HL-60 (cell line): ENCODE results near the gene BTBD6.

Experiments
- POLR2AphosphoS5 ChIP-seq: IDR thresholded peaks from 2 replicates; pipeline ENCODE4 v1.6.1; 2012; ENCODE audit warnings: low read depth
- SPI1 ChIP-seq: IDR thresholded peaks from 2 replicates; pipeline ENCODE4 v1.6.1; 2012; ENCODE audit warnings: low read depth, mild to moderate bottlenecking, borderline replicate concordance
- TF ChIP-seq, protein P1 (sequence below): IDR thresholded peaks from one replicate; pipeline ENCODE4 v1.5.1; 2011; ENCODE audit warnings: low read length, control low read depth, inconsistent platforms; ENCODE audit not compliant: insufficient read depth
- TF ChIP-seq, protein P2 (sequence below): IDR thresholded peaks from 2 replicates; pipeline ENCODE4 v1.6.1; 2012; ENCODE audit warnings: low read depth; ENCODE audit not compliant: insufficient replicate concordance

DNA sequence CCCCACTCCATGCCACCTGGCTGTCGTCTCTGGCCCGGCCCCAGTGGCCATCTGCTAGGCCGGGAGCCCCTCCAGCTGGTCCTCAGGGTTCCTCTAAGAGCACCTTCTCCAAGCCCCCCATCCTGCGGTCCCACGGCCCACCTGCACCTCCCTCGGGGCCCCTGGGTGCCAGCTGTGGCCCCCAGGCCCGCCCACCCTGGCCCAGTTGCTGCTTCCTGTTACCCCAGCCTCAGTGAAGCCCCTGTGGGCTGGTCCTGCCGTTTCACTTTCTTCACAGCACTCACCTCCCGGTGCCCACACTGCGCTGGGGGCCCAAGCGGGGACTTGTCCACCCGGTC, 39.6 kb upstream of the BTBD6 start:
- TF ChIP-seq, protein P1, sequence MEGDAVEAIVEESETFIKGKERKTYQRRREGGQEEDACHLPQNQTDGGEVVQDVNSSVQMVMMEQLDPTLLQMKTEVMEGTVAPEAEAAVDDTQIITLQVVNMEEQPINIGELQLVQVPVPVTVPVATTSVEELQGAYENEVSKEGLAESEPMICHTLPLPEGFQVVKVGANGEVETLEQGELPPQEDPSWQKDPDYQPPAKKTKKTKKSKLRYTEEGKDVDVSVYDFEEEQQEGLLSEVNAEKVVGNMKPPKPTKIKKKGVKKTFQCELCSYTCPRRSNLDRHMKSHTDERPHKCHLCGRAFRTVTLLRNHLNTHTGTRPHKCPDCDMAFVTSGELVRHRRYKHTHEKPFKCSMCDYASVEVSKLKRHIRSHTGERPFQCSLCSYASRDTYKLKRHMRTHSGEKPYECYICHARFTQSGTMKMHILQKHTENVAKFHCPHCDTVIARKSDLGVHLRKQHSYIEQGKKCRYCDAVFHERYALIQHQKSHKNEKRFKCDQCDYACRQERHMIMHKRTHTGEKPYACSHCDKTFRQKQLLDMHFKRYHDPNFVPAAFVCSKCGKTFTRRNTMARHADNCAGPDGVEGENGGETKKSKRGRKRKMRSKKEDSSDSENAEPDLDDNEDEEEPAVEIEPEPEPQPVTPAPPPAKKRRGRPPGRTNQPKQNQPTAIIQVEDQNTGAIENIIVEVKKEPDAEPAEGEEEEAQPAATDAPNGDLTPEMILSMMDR: no peak
- no peak for TF ChIP-seq POLR2AphosphoS5
- TF ChIP-seq, protein P2, sequence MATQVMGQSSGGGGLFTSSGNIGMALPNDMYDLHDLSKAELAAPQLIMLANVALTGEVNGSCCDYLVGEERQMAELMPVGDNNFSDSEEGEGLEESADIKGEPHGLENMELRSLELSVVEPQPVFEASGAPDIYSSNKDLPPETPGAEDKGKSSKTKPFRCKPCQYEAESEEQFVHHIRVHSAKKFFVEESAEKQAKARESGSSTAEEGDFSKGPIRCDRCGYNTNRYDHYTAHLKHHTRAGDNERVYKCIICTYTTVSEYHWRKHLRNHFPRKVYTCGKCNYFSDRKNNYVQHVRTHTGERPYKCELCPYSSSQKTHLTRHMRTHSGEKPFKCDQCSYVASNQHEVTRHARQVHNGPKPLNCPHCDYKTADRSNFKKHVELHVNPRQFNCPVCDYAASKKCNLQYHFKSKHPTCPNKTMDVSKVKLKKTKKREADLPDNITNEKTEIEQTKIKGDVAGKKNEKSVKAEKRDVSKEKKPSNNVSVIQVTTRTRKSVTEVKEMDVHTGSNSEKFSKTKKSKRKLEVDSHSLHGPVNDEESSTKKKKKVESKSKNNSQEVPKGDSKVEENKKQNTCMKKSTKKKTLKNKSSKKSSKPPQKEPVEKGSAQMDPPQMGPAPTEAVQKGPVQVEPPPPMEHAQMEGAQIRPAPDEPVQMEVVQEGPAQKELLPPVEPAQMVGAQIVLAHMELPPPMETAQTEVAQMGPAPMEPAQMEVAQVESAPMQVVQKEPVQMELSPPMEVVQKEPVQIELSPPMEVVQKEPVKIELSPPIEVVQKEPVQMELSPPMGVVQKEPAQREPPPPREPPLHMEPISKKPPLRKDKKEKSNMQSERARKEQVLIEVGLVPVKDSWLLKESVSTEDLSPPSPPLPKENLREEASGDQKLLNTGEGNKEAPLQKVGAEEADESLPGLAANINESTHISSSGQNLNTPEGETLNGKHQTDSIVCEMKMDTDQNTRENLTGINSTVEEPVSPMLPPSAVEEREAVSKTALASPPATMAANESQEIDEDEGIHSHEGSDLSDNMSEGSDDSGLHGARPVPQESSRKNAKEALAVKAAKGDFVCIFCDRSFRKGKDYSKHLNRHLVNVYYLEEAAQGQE: no peak
- TF ChIP-seq SPI1: no peak
